Measurements from ENCODE around the gene TOMT.

TOMT gene

GRCh38 chr11:72102631-72102945, 3.1 kb upstream of the TOMT start:
- Histone ChIP-seq H2AFZ (ENCODE audit: low read length) (no peak overlapping the region), H3K4me2 (ENCODE audit: low read length) (peak overlapping the region; percentile 94), H3K9ac (ENCODE audit: low read length) (peak overlapping the region; percentile 98), H3K9me3 (ENCODE audit: low read length) (no peaks in the 10 kb centered on the region), H3K27ac (ENCODE audit: low read depth, low read length, poor library complexity, severe bottlenecking) (peak overlapping the region; percentile 70), H3K79me2 (ENCODE audit: insufficient read depth, low read length) (peaks cover 12% of the 10 kb centered on the region), H3F3A (ENCODE audit: insufficient read depth, low read length) (no peaks in the 10 kb centered on the region), H3K36me3 (ENCODE audit: insufficient read depth, low read length) (peaks cover 40% of the 10 kb centered on the region), H4K20me1 (ENCODE audit: insufficient read depth, low read length) (no peaks in the 10 kb centered on the region), H3K9me2 (ENCODE audit: low read depth, low read length) (no peaks in the 10 kb centered on the region), H3K4me1 (ENCODE audit: insufficient read depth, low read length, severe bottlenecking) (peaks cover 23% of the 10 kb centered on the region), H3K4me3 (ENCODE audit: low read depth, low read length, poor library complexity, severe bottlenecking) (peak overlapping the region; percentile 82), H3K27me3 (ENCODE audit: insufficient read depth, low read length) (no peaks in the 10 kb centered on the region)
- TF ChIP-seq EZH2 (IDR thresholded peaks at IDR 0.05; ENCODE audit: borderline replicate concordance, low read length) (no peak), CTCF (IDR thresholded peaks at IDR 0.05; ENCODE audit: low read length) (no peak)

GRCh38 chr11:72102946-72103753, 2.6 kb upstream of the TOMT start, which contains the start of gene LAMTOR1:
Gene LAMTOR1, minus strand, starts transcription at chr11:72103297. Its CDS starts 73 bp downstream, at chr11:72103224.
- Histone ChIP-seq H3K9me2 (ENCODE audit: low read depth, low read length) (no peaks in the 10 kb centered on the region), H2AFZ (ENCODE audit: low read length) (no peak within 1 kb of the TSS), H3F3A (ENCODE audit: insufficient read depth, low read length) (no peaks in the 10 kb centered on the region), H3K9me3 (ENCODE audit: low read length) (no peaks in the 10 kb centered on the region), H3K9ac (ENCODE audit: low read length) (peak within 1 kb of the TSS; percentile 98), H3K4me1 (ENCODE audit: insufficient read depth, low read length, severe bottlenecking) (peaks cover 23% of the 10 kb centered on the region), H3K27me3 (ENCODE audit: insufficient read depth, low read length) (no peaks in the 10 kb centered on the region), H3K36me3 (ENCODE audit: insufficient read depth, low read length) (peaks cover 35% of the 10 kb centered on the region), H3K4me3 (ENCODE audit: low read depth, low read length, poor library complexity, severe bottlenecking) (peak within 1 kb of the TSS; percentile 82), H3K27ac (ENCODE audit: low read depth, low read length, poor library complexity, severe bottlenecking) (peak within 1 kb of the TSS; percentile 70), H3K79me2 (ENCODE audit: insufficient read depth, low read length) (peaks cover 12% of the 10 kb centered on the region), H4K20me1 (ENCODE audit: insufficient read depth, low read length) (no peaks in the 10 kb centered on the region), H3K4me2 (ENCODE audit: low read length) (peak within 1 kb of the TSS; percentile 94)
- TF ChIP-seq EZH2 (IDR thresholded peaks at IDR 0.05; ENCODE audit: borderline replicate concordance, low read length) (no peak), CTCF (IDR thresholded peaks at IDR 0.05; ENCODE audit: low read length) (peak; percentile 34; the same call in 1 of the 2 replicates)

- Histone ChIP-seq H3K27ac (ENCODE audit: low read depth, low read length, poor library complexity, severe bottlenecking) (peak overlapping the region; percentile 58), H4K20me1 (ENCODE audit: insufficient read depth, low read length) (no peaks in the 10 kb centered on the region), H3K9ac (ENCODE audit: low read length) (peak overlapping the region; percentile 35; the same call in 1 of the 2 replicates), H3K4me3 (ENCODE audit: low read depth, low read length, poor library complexity, severe bottlenecking) (peak overlapping the region; percentile 82), H3K9me2 (ENCODE audit: low read depth, low read length) (no peaks in the 10 kb centered on the region), H2AFZ (ENCODE audit: low read length) (no peak overlapping the region), H3K4me2 (ENCODE audit: low read length) (peak overlapping the region; percentile 66), H3K4me1 (ENCODE audit: insufficient read depth, low read length, severe bottlenecking) (peaks cover 23% of the 10 kb centered on the region), H3K9me3 (ENCODE audit: low read length) (no peaks in the 10 kb centered on the region), H3K36me3 (ENCODE audit: insufficient read depth, low read length) (peaks cover 29% of the 10 kb centered on the region), H3F3A (ENCODE audit: insufficient read depth, low read length) (no peaks in the 10 kb centered on the region), H3K79me2 (ENCODE audit: insufficient read depth, low read length) (peaks cover 12% of the 10 kb centered on the region), H3K27me3 (ENCODE audit: insufficient read depth, low read length) (no peaks in the 10 kb centered on the region)
- TF ChIP-seq CTCF (IDR thresholded peaks at IDR 0.05; ENCODE audit: low read length): no peak
- TF ChIP-seq EZH2 (IDR thresholded peaks at IDR 0.05; ENCODE audit: borderline replicate concordance, low read length): no peak
Measured at GRCh38 chr11:72103754-72104167, 2.0 kb upstream of the TOMT start.

Measured in OCI-LY1 (cell line).